B cell (primary cell): ENCODE data around the gene METTL8. TPM values are rescaled to one million over a fixed set of nuclear protein-coding genes. Genes with fewer than 3 reads are reported as not detected.

Source experiments
- ATAC-seq: fragments of 200-7000 bp; cut with Tn5 transposase; one replicate; pipeline ENCODE4 v1.10.0; 2021; ENCODE audit warnings: low read depth, mild to moderate bottlenecking, moderate number of reproducible peaks, moderate library complexity
- CTCF ChIA-PET: fragments of 350-600 bp; sonication (Branson Sonifier 250); formaldehyde crosslinking; loops from one replicate; lab custom pipeline; 2021; ENCODE audit warnings: antibody characterized with exemption, inconsistent platforms; lab: Charles Lee
- POLR2A ChIA-PET: fragments of 350-600 bp; sonication (Branson Sonifier 250); formaldehyde crosslinking; loops from one replicate; lab custom pipeline; 2021; ENCODE audit warnings: antibody characterized with exemption; lab: Charles Lee
- DNase-seq: peaks from one replicate; pipeline ENCODE4 v3.0.0; 2013
- H2AFZ ChIP-seq: 2 replicates; pipeline ENCODE4 v1.6.1; 2012; ENCODE audit warnings: mild to moderate bottlenecking, low read depth, low read length; ENCODE audit not compliant: insufficient read depth, poor library complexity, severe bottlenecking
- H3K27ac ChIP-seq, 2 donors: 1 replicate in 1 of 2; 2 replicates in 1 of 2; pipeline ENCODE4 v1.5.1; 2012 to 2013; ENCODE audit warnings: low read length in 2 of 2, mild to moderate bottlenecking in 2 of 2, moderate library complexity in 1 of 2
- H3K27me3 ChIP-seq, 4 experiments: fragments of 200-600 bp in 1 of 4; sonication (generic) in 1 of 4; replicated peaks in 1 of 4; 1 replicate in 2 of 4; 2 replicates in 2 of 4; pipeline versions ENCODE4 v1.6.1 to v1.7.0; 2013 to 2016; ENCODE audit warnings: low read length in 3 of 4, mild to moderate bottlenecking in 2 of 4, mixed read lengths in 1 of 4, moderate library complexity in 1 of 4; ENCODE audit not compliant: insufficient read depth in 4 of 4, control insufficient read depth in 3 of 4; ENCODE audit errors: control extremely low read depth in 1 of 4
- H3K36me3 ChIP-seq, 2 experiments: replicated peaks in 1 of 2; 1 replicate in 1 of 2; 2 replicates in 1 of 2; pipeline versions ENCODE4 v1.6.1 to v1.7.1; 2013; ENCODE audit warnings: low read length in 1 of 2; ENCODE audit not compliant: insufficient read depth in 2 of 2, control insufficient read depth in 1 of 2; ENCODE audit errors: control extremely low read depth in 1 of 2, extremely low read depth in 1 of 2
- H3K4me1 ChIP-seq, 2 donors: fragments of 200-600 bp in 1 of 2; sonication (generic) in 1 of 2; 1 replicate in 1 of 2; 2 replicates in 1 of 2; pipeline versions ENCODE4 v1.5.1 to v1.6.1; 2013 to 2017; ENCODE audit warnings: low read length in 2 of 2; ENCODE audit not compliant: control insufficient read depth in 2 of 2, insufficient read depth in 2 of 2
- H3K4me2 ChIP-seq: replicated peaks from 2 replicates; pipeline ENCODE3; 2012; ENCODE audit warnings: mild to moderate bottlenecking, low read depth, low read length; ENCODE audit not compliant: poor library complexity, severe bottlenecking
- H3K4me3 ChIP-seq, 5 experiments: fragments of 200-600 bp in 1 of 5; sonication (generic) in 1 of 5; 1 replicate in 3 of 5; 2 replicates in 2 of 5; pipeline versions ENCODE4 v1.5.1 to v1.7.0; 2011 to 2016; ENCODE audit warnings: low read length in 4 of 5, mild to moderate bottlenecking in 4 of 5, low read depth in 2 of 5, control low read depth in 1 of 5, moderate library complexity in 1 of 5; ENCODE audit not compliant: insufficient read depth in 1 of 5; ENCODE audit errors: control extremely low read depth in 1 of 5, extremely low read depth in 1 of 5
- H3K79me2 ChIP-seq: fragments of 200-600 bp; sonication (generic); one replicate; pipeline ENCODE4 v1.6.0; 2016; ENCODE audit warnings: low read length; ENCODE audit not compliant: control insufficient read depth, insufficient read depth
- H3K9ac ChIP-seq: fragments of 200-600 bp; sonication (generic); 2 replicates; pipeline ENCODE4 v1.6.1; 2017; ENCODE audit warnings: mild to moderate bottlenecking, low read length, moderate library complexity
- H3K9me3 ChIP-seq, 3 donors: one replicate each; pipeline versions ENCODE4 v1.6.1 to v1.7.1; 2013; ENCODE audit warnings: low read length in 2 of 3; ENCODE audit not compliant: control insufficient read depth in 2 of 3, insufficient read depth in 1 of 3; ENCODE audit errors: control extremely low read depth in 1 of 3
- H4K20me1 ChIP-seq: 2 replicates; pipeline ENCODE4 v1.6.0; 2012; ENCODE audit warnings: mild to moderate bottlenecking, low read length; ENCODE audit not compliant: insufficient read depth, control insufficient read depth, poor library complexity, severe bottlenecking
- H3K27ac Mint-ChIP-seq: one replicate; pipeline ENCODE4 v1.8.0; 2021; ENCODE audit warnings: mixed read lengths
- H3K27me3 Mint-ChIP-seq: one replicate; pipeline ENCODE4 v1.8.0; 2021; ENCODE audit warnings: mixed read lengths
- H3K4me1 Mint-ChIP-seq: one replicate; pipeline ENCODE4 v1.8.0; 2021; ENCODE audit warnings: mixed read lengths
- H3K4me3 Mint-ChIP-seq: one replicate; pipeline ENCODE4 v1.8.0; 2021; ENCODE audit warnings: mixed read lengths
- H3K9me3 Mint-ChIP-seq: one replicate; pipeline ENCODE4 v1.8.0; 2022; ENCODE audit warnings: mixed read lengths; ENCODE audit not compliant: insufficient read depth
- EZH2 ChIP-seq: IDR thresholded peaks from 2 replicates; pipeline ENCODE4 v1.6.1; 2012; ENCODE audit warnings: borderline replicate concordance, low read depth, mild to moderate bottlenecking, moderate library complexity, low read length; ENCODE audit not compliant: insufficient read depth, poor library complexity, severe bottlenecking
- WGBS: methylation state at CpG from one replicate; pipeline ENCODE4 v1.1.5; 2013; ENCODE audit warnings: missing lambda C conversion rate; ENCODE audit not compliant: insufficient coverage; 5-methylcytosine and 5-hydroxymethylcytosine counted together
- intact Hi-C: fragments of 100-400 bp; cut with micrococcal nuclease; formaldehyde crosslinking; loops from one replicate; pipeline ENCODE4 v1.10.0; 2022
- polyA plus RNA-seq: library from polyadenylated mRNA; depleted of rRNA; stranded (reverse); fragments of >200 nt; gene quantifications from 2 replicates; pipeline ENCODE4 v1.2.3, GENCODE V29; 2012
- total RNA-seq, 2 donors: library from RNA; stranded (reverse); fragments of 120-200 nt in 1 of 2; gene quantifications; 1 replicate in 1 of 2; 2 replicates in 1 of 2; pipeline versions ENCODE4 v1.2.3 to v1.2.4, GENCODE V29; 2013 to 2022
- TF ChIP-seq, protein P1 (sequence below): fragments of 200-600 bp; IDR thresholded peaks from one replicate; pipeline ENCODE4 v1.8.0; 2022; ENCODE audit warnings: antibody characterized with exemption, mild to moderate bottlenecking

The METTL8 gene
- total and polyA plus RNA-seq, 2 donors (not counting 1 experiment from before 2014, with no cell fraction given) = 20.8 to 57.8 TPM

DNA sequence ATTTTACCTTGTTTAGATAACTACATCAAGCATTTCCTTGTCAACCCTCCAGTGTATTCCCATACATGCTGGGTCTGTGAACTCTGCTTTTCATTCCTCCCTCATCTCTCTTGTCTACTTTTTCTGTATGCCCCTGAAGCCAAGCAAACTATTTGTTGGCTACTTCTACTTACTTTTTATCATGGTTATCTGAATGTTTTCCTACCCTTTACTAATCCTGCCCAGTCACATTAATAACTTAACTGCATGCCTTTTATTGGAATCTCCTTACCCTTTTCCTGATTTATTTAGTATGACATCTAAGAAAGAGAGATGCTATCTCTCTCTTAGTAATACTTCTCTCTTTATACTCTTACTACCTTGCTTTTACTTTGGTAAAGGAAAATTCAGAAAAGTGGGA lies 17.3 kb upstream of the METTL8 start:
- Mint-ChIP-seq H3K4me3 (no peak overlapping the region), H3K4me1 (no peaks in the 10 kb centered on the region), H3K27me3 (no peaks in the 10 kb centered on the region), H3K27ac (no peak overlapping the region), H3K9me3 (no peaks in the 10 kb centered on the region)
- no peak for DNase-seq
- peaks cover 4 to 47% of the 10 kb centered on the region in 2 experiments for H3K36me3 ChIP-seq
- H3K27me3 ChIP-seq = no peaks in the 10 kb centered on the region
- no peak for ATAC-seq
- H3K9ac ChIP-seq = no peak overlapping the region
- H3K79me2 ChIP-seq = peaks cover 4% of the 10 kb centered on the region
- H4K20me1 ChIP-seq = no peaks in the 10 kb centered on the region
- no peak overlapping the region for H3K4me3 ChIP-seq
- no peaks in the 10 kb centered on the region for H3K9me3 ChIP-seq
- H3K4me2 ChIP-seq = no peak overlapping the region
- TF ChIP-seq, protein P1, sequence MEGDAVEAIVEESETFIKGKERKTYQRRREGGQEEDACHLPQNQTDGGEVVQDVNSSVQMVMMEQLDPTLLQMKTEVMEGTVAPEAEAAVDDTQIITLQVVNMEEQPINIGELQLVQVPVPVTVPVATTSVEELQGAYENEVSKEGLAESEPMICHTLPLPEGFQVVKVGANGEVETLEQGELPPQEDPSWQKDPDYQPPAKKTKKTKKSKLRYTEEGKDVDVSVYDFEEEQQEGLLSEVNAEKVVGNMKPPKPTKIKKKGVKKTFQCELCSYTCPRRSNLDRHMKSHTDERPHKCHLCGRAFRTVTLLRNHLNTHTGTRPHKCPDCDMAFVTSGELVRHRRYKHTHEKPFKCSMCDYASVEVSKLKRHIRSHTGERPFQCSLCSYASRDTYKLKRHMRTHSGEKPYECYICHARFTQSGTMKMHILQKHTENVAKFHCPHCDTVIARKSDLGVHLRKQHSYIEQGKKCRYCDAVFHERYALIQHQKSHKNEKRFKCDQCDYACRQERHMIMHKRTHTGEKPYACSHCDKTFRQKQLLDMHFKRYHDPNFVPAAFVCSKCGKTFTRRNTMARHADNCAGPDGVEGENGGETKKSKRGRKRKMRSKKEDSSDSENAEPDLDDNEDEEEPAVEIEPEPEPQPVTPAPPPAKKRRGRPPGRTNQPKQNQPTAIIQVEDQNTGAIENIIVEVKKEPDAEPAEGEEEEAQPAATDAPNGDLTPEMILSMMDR = no peak
- TF ChIP-seq EZH2 = no peak
- CTCF ChIA-PET = no interaction called here
- intact Hi-C loops = no loop called here
- POLR2A ChIA-PET = no interaction called here
- no peak overlapping the region for H3K27ac ChIP-seq
- H3K4me1 ChIP-seq = no peaks in the 10 kb centered on the region
- H2AFZ ChIP-seq = no peak overlapping the region

DNA sequence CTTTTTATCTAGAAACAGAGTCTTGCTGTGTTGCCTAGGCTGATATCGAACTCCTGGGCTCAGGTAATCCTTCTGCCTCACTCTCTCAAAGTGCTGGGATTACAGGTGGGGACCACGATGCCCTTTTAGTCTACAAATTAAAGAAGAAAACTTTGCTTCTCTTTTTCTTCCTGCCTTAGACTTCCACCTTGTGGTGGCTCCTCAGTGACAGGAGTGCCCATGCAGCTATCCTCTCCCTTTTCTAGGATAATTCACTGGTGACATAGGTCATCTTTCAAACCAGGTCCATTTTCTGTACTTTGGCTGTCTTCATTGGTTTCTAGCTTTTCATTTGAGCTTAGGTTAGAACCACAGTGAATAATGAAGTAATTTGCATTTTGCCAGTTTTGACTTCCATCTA lies 13.9 kb upstream of the METTL8 start:
- CTCF ChIA-PET = interaction anchor here (0.8 to 2.4 kb wide), 3 partner anchors 11 to 475 kb away, joined by 3 to 11 read pairs (median 3); partner anchors contain the start of genes DCAF17 and METTL8
- Mint-ChIP-seq H3K9me3 (no peaks in the 10 kb centered on the region), H3K27ac (no peak overlapping the region), H3K4me1 (no peaks in the 10 kb centered on the region), H3K4me3 (no peak overlapping the region), H3K27me3 (no peaks in the 10 kb centered on the region)
- H3K27ac ChIP-seq = no peak overlapping the region
- H3K4me3 ChIP-seq = no peak overlapping the region
- DNase-seq (peak; percentile 19), ATAC-seq (no peak)
- TF ChIP-seq EZH2 = no peak
- TF ChIP-seq, protein P1 = peak; percentile 26
- H3K9me3 ChIP-seq = no peaks in the 10 kb centered on the region
- H3K4me1 ChIP-seq = no peaks in the 10 kb centered on the region
- H3K4me2 ChIP-seq = no peak overlapping the region
- no peaks in the 10 kb centered on the region for H4K20me1 ChIP-seq
- POLR2A ChIA-PET = no interaction called here
- no peak overlapping the region for H3K9ac ChIP-seq
- peaks cover under 1% of the 10 kb centered on the region for H3K79me2 ChIP-seq
- no peak overlapping the region for H2AFZ ChIP-seq
- 100% methylated on average over 2 of the region's 2 CpGs for WGBS
- H3K27me3 ChIP-seq = no peaks in the 10 kb centered on the region
- H3K36me3 ChIP-seq = peaks cover 2 to 53% of the 10 kb centered on the region in 2 experiments
- intact Hi-C loops = loop anchor here (1.0 kb wide), 1 partner anchor 474 kb away; no protein-coding TSS in a partner anchor
